Measurements from ENCODE around the gene SRGAP2C. TPM values are rescaled to one million over a fixed set of nuclear protein-coding genes. Genes with fewer than 3 reads are reported as not detected.
"Not testable (repeated sequence)": the region's sequence is repeated elsewhere in the genome, so short reads cannot be mapped to it uniquely, and the experiment has no call there.

Gene SRGAP2C
- total and polyA plus RNA-seq, 3 donors from 2014 or later: 1.5 to 13.0 (median 8.0) TPM

DNA sequence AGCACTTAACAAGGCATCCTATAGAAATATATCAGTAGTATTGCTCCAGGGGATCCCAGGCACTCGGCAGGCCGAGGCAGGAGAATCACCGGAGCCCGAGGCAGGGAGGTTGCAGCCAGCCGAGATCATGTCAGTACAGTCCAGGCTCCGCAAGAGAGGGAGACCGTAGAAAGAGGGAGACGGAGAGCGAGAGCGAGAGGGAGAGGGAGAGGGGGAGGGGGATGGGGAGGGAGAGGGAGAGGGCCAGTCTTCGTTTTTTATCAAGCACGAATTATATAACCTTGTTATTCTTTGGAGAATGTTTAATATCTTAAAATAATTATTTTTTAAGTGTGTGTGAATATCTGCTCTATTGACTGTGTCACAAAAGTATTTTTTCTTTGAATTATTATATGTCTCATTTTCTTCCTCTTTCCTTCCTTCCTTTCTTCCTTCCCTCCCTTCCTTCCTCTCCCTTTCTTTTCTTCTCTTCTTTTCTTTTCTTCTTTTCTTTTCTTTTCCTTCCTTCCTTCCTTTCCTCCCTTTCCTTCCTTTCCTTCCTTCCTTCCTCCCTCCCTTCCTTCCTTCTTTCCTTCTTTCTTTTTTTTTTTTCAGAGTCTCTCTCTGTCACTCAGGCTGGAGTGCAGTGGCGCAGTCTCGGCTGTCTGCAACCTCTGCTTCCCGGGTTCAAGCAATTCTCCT, 233.7 kb downstream of the SRGAP2C start:
- no peak for TF ChIP-seq POLR2A (IDR thresholded peaks at IDR 0.05)
- TF ChIP-seq, protein P1, sequence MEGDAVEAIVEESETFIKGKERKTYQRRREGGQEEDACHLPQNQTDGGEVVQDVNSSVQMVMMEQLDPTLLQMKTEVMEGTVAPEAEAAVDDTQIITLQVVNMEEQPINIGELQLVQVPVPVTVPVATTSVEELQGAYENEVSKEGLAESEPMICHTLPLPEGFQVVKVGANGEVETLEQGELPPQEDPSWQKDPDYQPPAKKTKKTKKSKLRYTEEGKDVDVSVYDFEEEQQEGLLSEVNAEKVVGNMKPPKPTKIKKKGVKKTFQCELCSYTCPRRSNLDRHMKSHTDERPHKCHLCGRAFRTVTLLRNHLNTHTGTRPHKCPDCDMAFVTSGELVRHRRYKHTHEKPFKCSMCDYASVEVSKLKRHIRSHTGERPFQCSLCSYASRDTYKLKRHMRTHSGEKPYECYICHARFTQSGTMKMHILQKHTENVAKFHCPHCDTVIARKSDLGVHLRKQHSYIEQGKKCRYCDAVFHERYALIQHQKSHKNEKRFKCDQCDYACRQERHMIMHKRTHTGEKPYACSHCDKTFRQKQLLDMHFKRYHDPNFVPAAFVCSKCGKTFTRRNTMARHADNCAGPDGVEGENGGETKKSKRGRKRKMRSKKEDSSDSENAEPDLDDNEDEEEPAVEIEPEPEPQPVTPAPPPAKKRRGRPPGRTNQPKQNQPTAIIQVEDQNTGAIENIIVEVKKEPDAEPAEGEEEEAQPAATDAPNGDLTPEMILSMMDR (IDR thresholded peaks at IDR 0.05): no peak
- Histone ChIP-seq H3K9me3 (no peaks in the 10 kb centered on the region), H3K27me3 (no peaks in the 10 kb centered on the region), H3K27ac (no peak overlapping the region), H3K4me1 (no peaks in the 10 kb centered on the region), H3K4me3 (no peak overlapping the region), H3K36me3 (ENCODE audit: low read depth, missing control alignments) (no peaks in the 10 kb centered on the region)
- intact Hi-C loops (cut with DNase I; ENCODE audit: low total_unique reads): no loop called here
- no peak for DNase-seq
- 48 to 67% methylated on average over 15 of the region's 15 CpGs for WGBS, 2 donors

DNA sequence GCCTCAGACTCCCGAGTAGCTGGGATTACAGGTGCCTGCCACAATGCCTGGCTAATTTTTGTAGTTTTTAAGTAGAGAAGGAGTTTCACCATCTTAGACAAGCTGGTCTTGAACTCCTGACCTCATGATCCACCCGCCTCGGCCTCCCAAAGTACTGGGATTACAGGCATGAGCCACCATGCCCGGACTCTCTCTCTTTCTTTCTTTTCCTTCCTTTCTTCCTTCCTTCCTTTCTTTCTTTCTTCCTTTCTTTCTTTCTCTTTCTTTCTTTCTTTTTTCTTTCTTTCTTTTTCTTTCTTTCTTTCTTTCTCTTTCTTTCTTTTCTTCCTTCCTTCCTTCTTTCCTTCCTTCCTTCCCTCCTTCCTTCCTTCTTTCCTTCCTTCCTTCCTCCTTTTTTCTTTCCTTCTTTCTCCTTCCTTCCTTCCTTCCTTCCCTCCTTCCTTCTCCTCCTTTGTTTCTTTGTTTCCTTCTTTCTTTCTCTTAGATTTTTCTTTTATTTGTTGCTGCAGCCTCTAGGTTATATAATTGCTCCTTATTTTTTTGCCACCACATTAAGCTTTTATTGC, 234.4 kb downstream of the SRGAP2C start:
- H3K4me1 ChIP-seq; H3K4me3 ChIP-seq; intact Hi-C loops (cut with DNase I; ENCODE audit: low total_unique reads); H3K36me3 ChIP-seq (ENCODE audit: low read depth, missing control alignments); H3K27ac ChIP-seq; H3K9me3 ChIP-seq; DNase-seq; H3K27me3 ChIP-seq: not testable (repeated sequence)
- WGBS, 2 donors: 82 to 87% methylated on average over 4 of the region's 4 CpGs

DNA sequence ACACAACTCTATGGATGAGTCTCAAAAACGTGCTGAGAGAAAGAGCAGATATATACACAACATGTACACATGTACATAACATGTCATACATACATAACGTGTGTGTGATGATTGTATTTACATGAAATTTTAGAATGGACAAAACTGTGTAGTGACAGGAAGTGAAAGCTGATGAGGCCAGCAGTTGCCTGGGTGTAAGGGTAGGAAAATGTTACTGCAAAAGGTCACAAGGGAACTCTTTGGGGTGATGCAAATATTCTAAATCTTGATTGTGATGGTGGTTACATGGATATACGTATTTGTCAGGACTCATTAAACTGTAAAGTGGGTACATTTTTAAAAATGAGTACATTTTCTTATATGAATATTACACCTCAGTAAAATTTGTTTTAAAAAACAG, 236.7 kb downstream of the SRGAP2C start:
- DNase-seq; H3K27ac ChIP-seq; H3K4me3 ChIP-seq; intact Hi-C loops (cut with DNase I; ENCODE audit: low total_unique reads); H3K36me3 ChIP-seq (ENCODE audit: low read depth, missing control alignments); H3K4me1 ChIP-seq; H3K9me3 ChIP-seq; H3K27me3 ChIP-seq: not testable (repeated sequence)
- WGBS, 2 donors: 65 to 75% methylated on average over 3 of the region's 3 CpGs

DNA sequence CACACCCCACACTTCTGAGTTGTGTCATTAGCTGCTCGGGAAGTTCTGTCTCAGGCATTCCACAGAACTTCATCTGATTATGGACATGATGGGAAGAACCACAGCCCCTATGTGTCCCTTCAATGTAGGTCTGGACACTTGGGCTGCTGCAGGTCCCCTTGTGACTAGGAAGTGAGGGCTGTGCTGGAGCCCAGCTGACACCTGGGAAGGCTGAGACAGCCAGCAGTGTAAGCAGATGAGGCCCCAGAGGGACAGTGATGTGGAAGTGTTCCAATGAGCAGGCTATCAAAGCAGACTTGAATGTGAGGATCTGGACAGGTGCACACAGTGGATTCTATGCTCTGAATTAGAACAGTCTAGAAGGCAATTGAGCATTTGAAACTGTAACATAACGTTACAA, 239.2 kb downstream of the SRGAP2C start:
- DNase-seq; H3K4me3 ChIP-seq; H3K36me3 ChIP-seq (ENCODE audit: low read depth, missing control alignments); intact Hi-C loops (cut with DNase I; ENCODE audit: low total_unique reads); H3K27me3 ChIP-seq; H3K9me3 ChIP-seq; H3K27ac ChIP-seq; H3K4me1 ChIP-seq: not testable (repeated sequence)
- WGBS, 2 donors: 61 to 85% methylated on average over 2 of the region's 2 CpGs

DNA sequence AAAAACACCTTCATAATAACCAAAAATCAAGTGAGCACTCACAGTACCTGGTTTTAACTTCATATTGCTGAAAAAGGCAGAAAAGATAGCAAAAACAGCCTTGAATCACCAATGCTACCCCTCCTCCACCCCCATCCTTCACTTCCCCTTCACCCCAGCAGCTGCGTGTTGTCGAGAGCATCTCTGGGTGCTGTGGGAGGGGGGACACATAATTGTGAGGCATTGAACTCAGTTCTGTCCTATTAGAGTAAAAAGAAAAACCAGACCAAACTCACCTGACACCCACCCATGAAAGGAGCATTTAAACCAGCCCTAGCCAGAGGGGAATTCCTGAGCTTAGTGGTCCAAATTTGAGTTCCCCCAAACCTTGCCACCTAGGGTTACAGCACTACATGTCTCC, 248.7 kb downstream of the SRGAP2C start:
- H3K36me3 ChIP-seq (ENCODE audit: low read depth, missing control alignments); H3K27ac ChIP-seq; H3K4me3 ChIP-seq; H3K9me3 ChIP-seq; intact Hi-C loops (cut with DNase I; ENCODE audit: low total_unique reads); H3K27me3 ChIP-seq; DNase-seq; H3K4me1 ChIP-seq: not testable (repeated sequence)
- 79 to 91% methylated on average over 2 of the region's 2 CpGs for WGBS, 2 donors

DNA sequence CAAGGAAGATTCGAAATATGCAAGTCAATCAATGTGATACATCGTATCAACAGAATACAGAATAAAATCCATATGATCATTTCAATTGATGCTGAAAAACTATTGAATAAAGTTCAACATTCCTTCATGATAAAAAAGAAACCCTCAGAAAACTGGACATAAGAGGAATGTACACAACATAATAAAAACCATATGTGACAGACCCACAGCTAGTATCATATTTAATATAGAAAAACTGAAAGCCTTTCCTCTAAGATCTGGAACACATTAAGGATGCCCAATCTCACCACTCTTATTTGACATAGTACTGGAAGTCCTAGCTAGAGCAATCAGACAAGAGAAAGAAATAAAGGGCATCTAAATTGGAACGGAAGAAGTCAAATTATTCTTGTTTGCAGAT, 254.1 kb downstream of the SRGAP2C start:
- H3K4me3 ChIP-seq: not testable (repeated sequence)

DNA sequence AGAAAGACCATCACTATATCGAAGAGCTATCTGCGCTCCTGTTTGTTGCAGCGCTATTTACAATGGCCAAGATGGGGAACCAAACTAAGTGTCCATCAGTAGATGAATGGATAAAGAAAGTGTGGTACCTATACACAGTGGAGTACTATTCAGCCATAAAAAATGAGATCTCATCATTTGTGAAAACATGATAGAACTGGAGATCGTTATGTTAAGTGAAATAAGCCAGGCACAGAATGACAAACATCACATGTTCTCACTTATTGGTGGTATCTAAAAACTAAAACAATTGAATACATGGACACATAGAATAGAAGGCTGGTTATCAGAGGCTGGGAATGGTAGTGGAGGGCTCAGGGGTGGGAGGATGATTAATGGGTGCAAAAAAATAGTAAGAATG, 256.2 kb downstream of the SRGAP2C start:
- intact Hi-C loops (cut with DNase I; ENCODE audit: low total_unique reads): no loop called here

More for the DNA sequence above, 254.1 kb downstream of the SRGAP2C start:
- H3K36me3 ChIP-seq (ENCODE audit: low read depth, missing control alignments); intact Hi-C loops (cut with DNase I; ENCODE audit: low total_unique reads); H3K9me3 ChIP-seq; H3K27me3 ChIP-seq; H3K4me1 ChIP-seq; DNase-seq; H3K27ac ChIP-seq: not testable (repeated sequence)
- 99% methylated on average over 3 of the region's 3 CpGs for WGBS, 2 donors

More for the DNA sequence above, 256.2 kb downstream of the SRGAP2C start:
- no peaks in the 10 kb centered on the region for H3K9me3 ChIP-seq
- H3K4me1 ChIP-seq: no peaks in the 10 kb centered on the region
- H3K36me3 ChIP-seq (ENCODE audit: low read depth, missing control alignments): no peaks in the 10 kb centered on the region
- H3K27ac ChIP-seq: no peak overlapping the region
- no peak for DNase-seq
- H3K27me3 ChIP-seq: no peaks in the 10 kb centered on the region
- 92 to 95% methylated on average over 4 of the region's 4 CpGs for WGBS, 2 donors
- H3K4me3 ChIP-seq: no peak overlapping the region
- no peak for TF ChIP-seq POLR2A (IDR thresholded peaks at IDR 0.05)
- TF ChIP-seq, protein P1 (IDR thresholded peaks at IDR 0.05): no peak

Small RNA genes within 50 kb of the gene (small RNA-seq; reads per million reads assigned to genes)
- gene AC243994.1: 0 reads per million in 2 donors

Other genes with a start within 250 kb of the SRGAP2C start
- 1 to 10 TPM; 1.3 to 4.9 TPM for gene FAM72B, start 635 bp upstream of the SRGAP2C start, total RNA-seq
- 2.5 TPM for gene FAM72B, start 635 bp upstream of the SRGAP2C start, polyA plus RNA-seq (ENCODE audit: insufficient read depth, low read depth, low replicate concordance)